B cell (primary cell): ENCODE results near the gene KAZN.

Source experiments
- CTCF ChIP-seq: fragments of 200-600 bp; IDR thresholded peaks from one replicate; pipeline ENCODE4 v1.8.0; 2022; ENCODE audit warnings: antibody characterized with exemption, mild to moderate bottlenecking
- EZH2 ChIP-seq: IDR thresholded peaks from 2 replicates; pipeline ENCODE4 v1.6.1; 2012; ENCODE audit warnings: borderline replicate concordance, low read depth, mild to moderate bottlenecking, moderate library complexity, low read length; ENCODE audit not compliant: insufficient read depth, poor library complexity, severe bottlenecking

- no peak for TF ChIP-seq CTCF
- TF ChIP-seq EZH2, result no peak
These were observed 250.6 kb downstream of the KAZN start for GRCh38 chr1:14849038-14849437.
